GM18526 (cell line): ENCODE data around the gene OR6B2.

ENCODE experiments used
- POLR2A ChIP-seq: IDR thresholded peaks from 3 replicates; pipeline ENCODE4 v1.6.1; 2011; ENCODE audit not compliant: insufficient read length; ENCODE audit errors: extremely low read depth

OR6B2 gene

DNA sequence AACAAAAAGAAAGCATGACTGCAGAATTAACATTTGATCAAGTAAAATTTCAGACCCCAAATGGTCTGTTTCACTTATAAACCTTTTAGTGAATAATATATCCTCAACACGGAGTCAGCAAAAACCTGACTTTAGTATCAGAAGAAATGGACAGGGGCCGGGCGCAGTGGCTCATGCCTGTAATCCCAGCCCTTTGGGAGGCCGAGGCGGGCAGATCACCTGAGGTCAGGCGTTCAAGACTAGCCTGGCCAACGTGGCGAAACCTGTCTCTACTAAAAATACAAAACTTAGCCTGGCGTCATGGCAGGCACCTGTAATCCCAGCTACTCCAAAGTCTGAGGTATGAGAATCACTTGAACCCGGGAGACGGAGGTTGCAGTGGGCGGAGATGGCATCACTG, 20.0 kb upstream of the OR6B2 start:
- TF ChIP-seq POLR2A, result no peak

DNA sequence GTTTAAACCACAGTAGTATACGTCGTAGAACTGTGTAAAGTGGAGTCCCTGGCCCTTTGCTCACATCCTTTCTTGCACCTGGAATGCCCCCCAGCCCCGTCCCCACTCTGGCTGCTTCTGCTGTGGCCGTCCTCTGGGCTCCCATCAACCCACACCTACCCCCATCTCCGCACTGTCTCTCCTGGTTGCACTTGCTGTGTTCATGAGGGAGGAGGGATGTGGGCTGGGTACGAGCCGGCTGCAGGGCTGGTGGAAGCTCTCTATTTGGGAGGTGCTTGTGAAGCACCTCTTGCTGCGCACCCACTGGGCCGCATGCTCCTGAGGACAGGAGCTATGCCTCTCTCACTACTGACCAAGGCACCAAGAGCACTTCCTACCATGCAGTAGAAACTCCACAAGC, 18.0 kb upstream of the OR6B2 start:
- TF ChIP-seq POLR2A, result no peak

DNA sequence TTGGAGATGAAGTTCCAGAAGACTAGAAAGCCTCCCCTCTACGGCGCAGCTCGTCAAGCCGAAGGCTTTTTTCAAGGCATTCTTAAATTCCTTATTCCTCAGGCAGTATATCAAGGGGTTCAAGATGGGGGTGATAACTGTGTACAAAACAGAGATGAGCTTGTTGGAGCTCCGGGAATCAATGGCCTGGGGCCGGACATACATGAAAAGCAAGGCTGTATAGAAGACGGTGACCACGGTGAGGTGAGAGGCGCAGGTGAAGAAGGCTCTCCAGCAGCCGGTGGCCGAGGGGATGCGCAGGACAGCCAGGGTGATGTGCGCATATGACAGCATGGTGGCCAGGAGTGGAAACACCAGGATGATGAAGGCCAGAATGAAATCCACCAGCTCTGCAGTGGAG, 14.9 kb upstream of the OR6B2 start:
- no peak for TF ChIP-seq POLR2A

DNA sequence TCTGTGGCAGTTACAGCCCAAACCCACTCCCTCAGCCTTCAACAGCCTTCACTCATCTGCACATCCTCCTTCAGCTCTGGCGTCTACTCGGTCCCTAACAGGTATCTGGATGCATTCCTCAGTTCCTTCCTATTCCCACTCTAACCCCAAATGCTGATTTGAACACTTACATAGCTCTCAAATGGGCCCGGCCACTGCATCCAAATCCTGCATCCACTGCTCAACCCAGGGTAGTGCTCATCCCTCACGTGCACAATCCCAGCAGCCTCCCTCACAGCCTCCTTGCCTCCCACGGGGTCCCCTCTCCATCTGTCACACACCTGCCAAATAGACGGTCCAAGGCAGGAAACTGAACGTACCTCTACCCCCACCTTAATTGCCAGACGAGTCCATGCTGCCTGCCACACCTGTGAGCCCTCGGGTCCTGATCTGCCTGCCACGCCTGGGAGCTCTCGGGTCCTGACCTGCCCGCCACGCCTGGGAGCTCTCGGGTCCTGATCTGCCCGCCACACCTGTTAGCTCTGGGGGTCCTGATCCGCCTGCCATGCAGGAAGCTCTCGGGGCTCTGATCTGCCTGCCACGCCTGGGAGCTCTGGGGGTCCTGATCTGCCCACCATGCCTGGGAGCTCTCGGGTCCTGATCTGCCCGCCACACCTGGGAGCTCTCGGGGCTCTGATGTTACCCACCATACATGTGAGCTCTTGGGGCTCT, 13.2 kb upstream of the OR6B2 start:
- TF ChIP-seq POLR2A, result no peak

DNA sequence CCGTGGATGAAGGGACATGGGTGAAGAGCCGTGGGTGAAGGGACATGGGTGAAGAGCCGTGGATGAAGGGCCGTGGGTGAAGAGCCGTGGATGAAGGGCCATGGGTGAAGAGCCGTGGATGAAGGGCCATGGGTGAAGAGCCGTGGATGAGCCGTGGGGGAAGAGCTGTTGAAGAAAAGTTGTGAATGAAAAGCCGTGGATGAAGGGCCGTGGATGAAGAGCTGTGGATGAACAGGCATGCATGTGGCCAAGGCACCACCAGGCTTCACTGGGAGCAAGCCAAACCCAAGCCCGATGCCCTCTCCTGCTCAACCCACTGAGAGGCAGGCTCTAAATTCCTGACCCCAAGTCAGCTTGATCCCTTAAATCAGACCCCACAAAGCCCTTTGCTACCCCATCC, 12.5 kb upstream of the OR6B2 start:
- TF ChIP-seq POLR2A, result no peak

DNA sequence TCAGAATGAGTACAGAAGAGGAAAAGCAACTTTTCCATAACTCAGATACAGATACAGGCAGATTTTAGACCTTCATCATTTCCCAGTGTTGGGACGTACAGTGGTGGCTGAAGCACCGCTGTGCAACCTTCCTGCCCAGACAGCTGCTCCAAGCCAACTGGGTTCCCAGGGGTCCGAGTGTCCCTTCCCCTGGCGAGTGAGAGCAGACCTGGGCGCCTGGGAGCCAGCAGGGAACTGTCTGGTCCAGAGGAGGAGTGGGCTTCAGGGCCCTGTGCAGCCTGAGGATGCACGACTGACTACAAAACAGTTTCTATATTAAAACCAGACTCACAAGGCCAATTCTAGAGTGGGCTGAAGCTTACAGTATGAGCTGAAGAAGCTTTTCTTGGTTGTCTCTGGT, 11.1 kb upstream of the OR6B2 start:
- TF ChIP-seq POLR2A, result no peak

DNA sequence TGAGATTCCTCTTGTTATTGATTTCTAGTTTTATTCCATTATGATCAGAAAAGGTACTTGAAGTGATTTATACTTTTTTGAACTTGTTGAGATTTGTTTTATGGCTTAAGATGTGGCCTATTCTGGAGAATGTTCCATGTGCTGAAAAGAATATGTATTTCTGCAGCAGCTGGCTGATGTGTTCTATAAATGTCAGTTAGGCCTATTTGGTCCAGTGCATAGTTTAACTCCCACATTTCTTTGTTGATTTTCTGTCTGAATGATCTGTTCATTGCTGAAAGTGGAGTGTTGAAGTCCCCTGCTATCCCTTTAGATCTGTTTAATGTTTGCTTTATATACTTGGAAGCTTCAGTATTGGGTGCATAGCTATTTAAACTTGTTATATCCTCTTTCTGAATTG, 7.1 kb upstream of the OR6B2 start:
- no peak for TF ChIP-seq POLR2A

DNA sequence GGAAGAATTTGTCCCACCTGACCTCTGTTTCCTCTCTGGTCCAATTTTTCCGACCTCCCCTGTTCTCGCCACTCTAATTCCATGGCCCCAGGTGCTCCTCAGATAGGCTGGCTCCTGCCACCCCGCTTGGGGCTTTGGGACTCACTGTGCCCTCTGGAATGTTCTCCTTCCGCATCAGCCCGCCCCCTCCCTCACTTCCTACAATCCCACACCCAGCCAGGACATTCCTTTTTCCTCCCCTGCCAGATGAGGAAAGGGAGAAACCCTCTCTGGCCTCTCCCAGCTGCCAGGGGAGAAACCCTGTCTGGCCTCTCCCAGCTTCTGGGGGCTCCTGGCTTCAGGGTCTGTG, 3.1 kb upstream of the OR6B2 start:
- no peak for TF ChIP-seq POLR2A

DNA sequence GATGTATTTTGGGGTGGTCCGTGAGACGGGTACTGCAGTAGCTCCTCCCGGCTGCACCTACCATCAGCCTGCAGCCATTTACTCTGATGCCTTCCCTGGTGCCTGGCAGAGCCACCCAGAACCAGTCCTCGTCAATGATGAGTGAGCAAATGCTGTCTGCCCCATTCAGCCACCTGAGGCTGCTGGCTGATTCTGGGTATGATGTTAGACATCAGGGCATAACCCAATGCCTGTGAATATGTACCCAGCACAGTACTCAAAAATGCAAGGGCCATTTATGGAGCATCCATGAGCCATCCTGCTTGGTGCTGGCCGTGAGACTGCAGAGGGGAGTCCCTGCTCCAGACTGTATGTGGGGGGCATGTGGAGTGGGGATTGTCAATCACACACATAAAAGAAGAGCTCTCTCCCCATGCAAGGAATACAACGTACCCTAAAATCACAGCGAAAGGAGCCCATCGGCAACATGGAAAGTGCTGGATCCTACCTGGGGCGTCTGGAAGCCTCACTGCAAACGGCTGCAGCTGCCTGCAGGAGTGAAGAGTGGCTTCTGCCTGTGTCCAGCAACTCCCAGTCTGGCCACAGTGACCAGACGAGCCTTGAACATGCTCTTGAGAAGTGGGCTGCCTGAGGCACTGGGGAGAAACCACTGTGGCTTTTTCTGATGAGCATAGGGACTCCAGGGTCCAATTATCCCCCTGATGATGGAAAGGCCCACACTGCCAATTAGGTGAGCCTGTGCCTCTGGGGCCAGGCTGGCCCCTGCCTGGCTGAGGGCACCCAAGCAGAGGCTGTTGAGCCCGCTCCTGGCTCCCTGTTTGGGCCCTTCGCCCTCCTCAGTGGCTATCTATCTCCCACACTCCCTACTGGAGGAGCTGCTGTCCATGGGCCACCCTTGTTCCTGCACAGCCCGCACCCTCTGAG, 2.4 kb upstream of the OR6B2 start:
- no peak for TF ChIP-seq POLR2A

DNA sequence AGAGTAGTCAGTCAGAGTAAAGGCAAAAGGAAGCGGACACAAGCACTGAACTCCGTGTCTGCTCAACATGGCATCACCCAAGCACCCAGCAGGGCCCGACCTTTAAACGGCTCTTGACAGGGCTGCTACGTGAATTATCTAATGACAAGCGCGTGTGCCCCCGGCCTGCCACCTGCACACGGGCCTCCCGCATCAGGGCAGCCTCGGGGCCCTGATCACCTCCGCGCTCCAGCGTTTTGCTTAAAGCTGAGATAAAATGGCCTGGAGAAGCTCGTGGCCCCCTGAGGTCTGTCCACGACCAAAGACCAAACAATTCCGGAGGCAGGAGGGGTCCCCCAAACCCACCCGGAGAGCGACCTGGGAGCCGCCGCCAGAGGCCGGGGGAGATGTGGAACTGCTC, 5.5 kb downstream of the OR6B2 start:
- no peak for TF ChIP-seq POLR2A

DNA sequence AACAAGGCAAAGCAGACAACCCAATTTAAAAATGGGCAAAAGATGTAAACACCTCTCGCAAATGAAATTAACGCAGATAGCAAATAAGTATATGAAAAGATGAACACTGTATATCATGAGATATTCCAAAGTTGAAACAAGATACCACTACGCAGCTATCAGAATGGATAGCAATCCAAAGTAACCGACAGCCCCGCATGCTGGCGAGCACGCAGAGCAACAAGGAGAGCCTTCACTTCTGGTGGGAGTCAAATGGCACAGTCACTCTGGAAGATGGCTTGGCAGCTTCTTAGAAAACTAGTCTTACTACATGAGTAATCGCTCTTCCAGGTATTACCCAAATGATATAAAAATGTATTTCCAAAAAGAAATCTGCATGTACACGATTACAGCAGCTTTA, 6.4 kb downstream of the OR6B2 start:
- TF ChIP-seq POLR2A, result no peak

DNA sequence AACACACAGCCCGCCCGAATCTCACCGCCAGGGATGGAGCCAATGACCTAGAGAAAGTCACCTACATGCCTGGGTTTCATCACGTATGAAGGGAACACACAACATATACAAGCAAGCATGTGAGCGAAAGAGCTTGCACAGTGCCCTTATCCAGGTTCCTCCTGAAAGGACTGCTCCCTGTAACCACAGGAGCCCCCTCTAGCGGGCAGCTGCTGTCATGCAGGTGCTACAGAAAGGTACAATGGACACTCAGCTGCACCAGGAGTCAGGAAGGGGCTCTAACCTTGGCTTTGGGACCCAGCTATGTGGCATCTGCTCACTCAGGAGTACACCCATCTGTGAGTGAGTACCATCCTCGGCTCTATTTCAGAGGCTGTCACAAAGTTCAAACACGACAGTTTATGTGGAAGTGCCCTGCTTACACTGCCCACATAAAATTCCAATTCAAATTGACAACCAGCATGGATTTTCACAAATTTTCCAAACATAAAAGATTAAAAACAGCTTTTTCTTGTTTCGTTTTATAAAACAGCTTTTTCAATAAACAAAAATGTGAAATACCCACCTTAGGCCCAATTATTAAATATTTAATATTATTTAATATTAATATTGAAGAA, 8.6 kb downstream of the OR6B2 start:
- no peak for TF ChIP-seq POLR2A

DNA sequence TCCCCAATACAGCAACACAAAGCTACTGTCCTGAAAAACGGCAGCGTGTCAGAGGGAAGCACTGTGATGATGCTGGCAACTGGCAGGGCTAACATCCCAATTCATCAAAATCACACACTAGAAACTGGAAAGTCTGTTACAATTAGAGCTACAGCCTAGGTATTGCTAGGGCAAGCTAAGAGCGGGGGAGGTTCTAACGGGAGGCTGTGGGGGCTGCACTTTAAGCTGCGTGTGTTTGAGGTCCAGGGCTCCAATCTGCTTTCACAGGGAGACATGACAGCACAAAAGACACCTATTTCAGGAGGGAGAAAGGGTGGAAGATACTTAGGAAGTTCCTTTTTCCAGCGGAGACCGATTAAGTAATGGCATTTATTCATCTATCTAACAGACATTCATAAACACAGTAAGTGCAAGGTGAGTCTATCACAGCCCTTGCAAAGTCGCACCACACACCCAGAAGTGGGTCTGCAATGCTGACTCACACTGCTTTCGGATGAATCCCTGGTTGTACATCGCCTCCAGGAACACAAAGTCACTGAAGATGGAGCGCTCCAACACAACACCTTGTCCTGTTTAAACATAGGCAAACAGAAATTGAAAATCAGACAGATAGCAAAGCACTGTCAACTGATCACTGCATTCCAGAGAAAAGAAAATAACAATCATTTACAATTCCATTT, 12.0 kb downstream of the OR6B2 start:
- TF ChIP-seq POLR2A, result no peak

DNA sequence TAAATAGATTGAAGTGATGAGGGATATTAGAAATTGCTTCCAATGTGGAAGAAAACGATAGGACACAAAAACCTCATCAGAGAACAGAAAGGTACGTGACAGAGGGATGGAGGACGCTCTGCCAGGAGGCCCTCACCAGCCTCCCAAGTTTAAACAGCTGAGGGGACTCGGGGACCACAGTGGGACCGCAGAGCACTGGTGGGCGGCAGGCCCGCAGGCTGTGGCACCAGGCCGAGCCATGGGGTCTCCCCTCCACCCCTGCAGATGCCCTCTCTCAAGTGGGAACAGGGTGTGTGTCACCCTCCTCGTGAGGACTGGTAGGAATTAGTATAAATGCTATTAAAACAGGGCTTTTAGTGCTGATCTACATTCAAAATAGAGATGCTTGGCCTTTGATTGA, 15.9 kb downstream of the OR6B2 start:
- no peak for TF ChIP-seq POLR2A

DNA sequence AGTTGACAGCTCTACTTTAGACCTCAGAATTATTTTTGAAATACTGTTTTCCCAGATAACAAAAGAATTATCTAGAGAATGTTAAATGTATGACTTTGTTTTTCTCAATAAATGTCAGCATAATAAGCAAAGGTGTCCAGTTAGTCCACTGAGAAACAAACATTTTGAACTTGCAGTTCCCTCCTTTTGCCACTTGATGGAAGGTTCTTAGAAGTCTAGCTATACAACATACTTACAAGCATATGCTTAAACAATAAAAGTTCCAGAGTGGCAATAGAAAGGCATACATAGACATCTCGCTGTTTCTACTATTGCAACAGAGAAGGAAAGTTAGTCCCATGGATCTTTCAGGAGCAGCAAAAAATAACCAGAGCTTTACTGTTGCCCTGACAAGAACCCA, 16.9 kb downstream of the OR6B2 start:
- TF ChIP-seq POLR2A, result no peak

DNA sequence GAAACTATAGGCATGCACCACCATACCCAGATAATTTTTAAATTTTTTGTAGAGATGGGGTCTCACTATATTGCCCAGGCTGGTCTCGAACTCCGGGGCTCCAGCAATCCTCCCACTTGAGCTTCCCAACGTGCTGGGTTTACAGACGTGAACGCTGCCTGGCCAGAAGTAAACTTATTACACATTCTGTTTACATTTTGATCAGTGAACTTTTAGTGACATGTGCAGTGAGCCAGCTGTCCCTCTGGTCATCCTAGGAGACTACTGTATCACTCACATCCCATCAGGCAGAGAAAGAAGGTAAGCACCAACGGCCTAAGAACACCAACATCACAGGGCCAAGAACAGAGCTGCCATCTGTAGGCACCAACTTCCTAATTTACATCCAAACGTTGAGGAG, 27.2 kb downstream of the OR6B2 start:
- no peak for TF ChIP-seq POLR2A

DNA sequence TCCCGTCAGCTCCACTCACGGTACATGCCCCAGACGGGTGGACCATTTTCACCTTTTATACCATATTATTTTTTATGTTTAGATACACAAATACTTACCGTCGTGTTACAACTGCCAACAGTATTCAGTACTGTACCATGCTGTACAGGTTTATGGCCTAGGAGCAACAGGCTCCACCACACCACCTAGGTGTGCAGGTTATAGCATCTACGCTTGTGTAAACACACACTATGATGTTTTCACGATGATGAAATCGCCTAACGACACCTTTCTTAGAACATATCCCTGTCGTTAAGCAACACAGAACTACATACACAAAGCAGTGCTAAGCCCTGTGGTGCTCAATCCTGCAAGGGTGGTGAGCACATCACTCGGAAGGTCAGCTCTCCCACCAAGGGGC, 29.6 kb downstream of the OR6B2 start:
- no peak for TF ChIP-seq POLR2A
